Measurements from ENCODE around the gene SLC39A8.

- no peak for TF ChIP-seq CTCF (IDR thresholded peaks at IDR 0.05)
- TF ChIP-seq POLR2A (IDR thresholded peaks at IDR 0.05), result no peak
- no peak for TF ChIP-seq POLR2AphosphoS5 (IDR thresholded peaks at IDR 0.05; ENCODE audit: insufficient read depth in 1 of 2, low read depth in 1 of 2)
These were observed 33.9 kb downstream of the SLC39A8 start for GRCh38 chr4:102311407-102311806.

Data from vagina (tissue), 2 donors.